ENCODE measurements around the gene TMEM132C. TPM values are rescaled to one million over a fixed set of nuclear protein-coding genes. Genes with fewer than 3 reads are reported as not detected.

TMEM132C gene
- total and polyA plus RNA-seq, 9 donors: 1.6 to 38.4 (median 9.4) TPM

DNA sequence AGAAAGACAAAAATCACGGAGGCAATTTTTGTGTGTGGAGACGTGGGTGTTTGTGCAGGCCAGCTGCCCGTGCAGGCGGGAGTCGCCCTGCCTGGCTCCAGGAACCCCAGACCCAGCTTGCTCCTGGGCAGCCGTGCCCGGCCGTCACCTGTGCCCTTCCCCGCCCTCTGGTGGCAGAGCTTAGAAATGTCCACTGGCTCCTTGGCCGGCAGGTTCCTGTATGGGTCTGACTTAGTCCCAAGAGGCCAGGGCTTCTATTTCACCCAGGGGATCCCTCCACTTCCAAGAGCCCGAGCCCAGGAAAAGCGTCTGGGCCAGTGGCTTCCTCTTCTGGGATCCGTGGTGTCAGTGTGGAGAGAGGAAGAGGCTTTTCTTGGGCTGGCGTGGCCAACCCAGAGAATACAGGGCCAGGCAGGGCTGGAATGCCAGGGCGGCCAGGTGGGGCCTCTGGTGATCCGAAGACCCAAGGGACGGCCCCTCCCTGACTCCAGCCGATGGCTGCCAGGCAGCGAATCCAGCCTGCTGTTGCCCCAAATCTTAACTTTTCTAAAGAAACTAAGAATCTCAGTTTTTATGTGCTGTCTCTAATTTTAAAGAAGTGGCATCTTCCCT, 120.9 kb downstream of the TMEM132C start:
- no peaks in the 10 kb centered on the region for H3K4me1 ChIP-seq (ENCODE audit: insufficient read depth)
- TF ChIP-seq CTCF (IDR thresholded peaks at IDR 0.05): peak in 1 of 3 donors; percentile 44
- no peak for TF ChIP-seq EP300 (IDR thresholded peaks at IDR 0.05)
- H3K4me3 ChIP-seq: no peak overlapping the region
- WGBS, 3 donors: 25 to 31% (median 31%) methylated on average over 19 of the region's 19 CpGs
- H3K36me3 ChIP-seq: no peaks in the 10 kb centered on the region
- H3K27ac ChIP-seq: peak overlapping the region; percentile 10 to 30
- intact Hi-C loops (cut with DNase I): loop anchor here in 3 of 4 donors (5.0 to 10.0 kb wide), 2 partner anchors 121 to 123 kb away; partner anchors contain the start of gene TMEM132C (in 3 of the 3)
- H3K9me3 ChIP-seq: no peaks in the 10 kb centered on the region
- H3K27me3 ChIP-seq: no peaks in the 10 kb centered on the region
- peak; percentile 41 to 69 (median 44) for DNase-seq

GRCh38 chr12:128388461-128389000, 121.6 kb downstream of the TMEM132C start:
- intact Hi-C loops (cut with DNase I): loop anchor here in 3 of 4 donors (5.0 to 10.0 kb wide), 2 partner anchors 121 to 124 kb away; partner anchors contain the start of gene TMEM132C (in 3 of the 3)
- 9 to 14% (median 10%) methylated on average over 14 of the region's 14 CpGs for WGBS, 3 donors
- Histone ChIP-seq H3K4me1 (ENCODE audit: insufficient read depth) (no peaks in the 10 kb centered on the region), H3K36me3 (no peaks in the 10 kb centered on the region), H3K4me3 (no peak overlapping the region), H3K27me3 (no peaks in the 10 kb centered on the region), H3K27ac (peak overlapping the region; percentile 10 to 30), H3K9me3 (no peaks in the 10 kb centered on the region)
- peak; percentile 27 to 72 (median 34) for DNase-seq
- TF ChIP-seq EP300 (IDR thresholded peaks at IDR 0.05) (no peak), CTCF (IDR thresholded peaks at IDR 0.05) (no peak), POLR2A (IDR thresholded peaks at IDR 0.05) (no peak)

DNA sequence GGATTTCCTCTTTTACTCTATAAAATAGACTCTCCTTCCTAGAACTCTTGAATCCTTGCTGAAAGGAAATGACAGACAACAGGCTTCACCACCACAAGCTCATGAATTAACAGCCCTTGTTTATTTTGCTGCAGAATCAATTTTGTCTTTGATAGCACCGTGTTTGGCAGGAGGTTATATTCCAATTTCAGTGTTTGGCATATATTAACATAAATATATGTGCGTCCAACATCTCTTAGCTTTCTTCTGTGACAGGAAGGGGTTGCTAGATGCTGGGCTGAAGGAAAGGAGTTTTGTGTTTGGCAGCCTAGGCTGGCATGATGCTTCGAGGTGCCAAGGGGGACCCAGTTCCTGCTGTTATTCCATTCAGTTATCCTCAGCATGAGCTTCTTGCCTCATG, 126.4 kb downstream of the TMEM132C start:
- intact Hi-C loops (cut with DNase I): no loop called here
- WGBS, 3 donors: 74 to 84% (median 79%) methylated on average over 3 of the region's 3 CpGs
- Histone ChIP-seq H3K4me3 (no peak overlapping the region), H3K27me3 (no peaks in the 10 kb centered on the region), H3K9me3 (no peaks in the 10 kb centered on the region), H3K36me3 (no peaks in the 10 kb centered on the region), H3K27ac (no peak overlapping the region), H3K4me1 (ENCODE audit: insufficient read depth) (no peaks in the 10 kb centered on the region)
- no peak for TF ChIP-seq POLR2A (IDR thresholded peaks at IDR 0.05)
- no peak for TF ChIP-seq CTCF (IDR thresholded peaks at IDR 0.05)
- DNase-seq: no peak

- no peak for TF ChIP-seq EP300 (IDR thresholded peaks at IDR 0.05)
- no peak for TF ChIP-seq CTCF (IDR thresholded peaks at IDR 0.05)
- DNase-seq: no peak
- Histone ChIP-seq H3K27me3 (no peaks in the 10 kb centered on the region), H3K9me3 (no peaks in the 10 kb centered on the region), H3K27ac (no peak overlapping the region), H3K4me1 (ENCODE audit: insufficient read depth) (no peaks in the 10 kb centered on the region), H3K36me3 (no peaks in the 10 kb centered on the region), H3K4me3 (no peak overlapping the region)
- WGBS, 3 donors: 77 to 87% (median 83%) methylated on average over 2 of the region's 2 CpGs
- intact Hi-C loops (cut with DNase I): no loop called here
Observed at GRCh38 chr12:128394137-128394536, 127.2 kb downstream of the TMEM132C start.
